ENCODE results near the gene CLTB.
A peak's percentile ranks its signal among the peaks of the same experiment; 100 is the strongest.
"Not testable (repeated sequence)": the region's sequence is repeated elsewhere in the genome, so short reads cannot be mapped to it uniquely, and the experiment has no call there.

Gene CLTB

DNA sequence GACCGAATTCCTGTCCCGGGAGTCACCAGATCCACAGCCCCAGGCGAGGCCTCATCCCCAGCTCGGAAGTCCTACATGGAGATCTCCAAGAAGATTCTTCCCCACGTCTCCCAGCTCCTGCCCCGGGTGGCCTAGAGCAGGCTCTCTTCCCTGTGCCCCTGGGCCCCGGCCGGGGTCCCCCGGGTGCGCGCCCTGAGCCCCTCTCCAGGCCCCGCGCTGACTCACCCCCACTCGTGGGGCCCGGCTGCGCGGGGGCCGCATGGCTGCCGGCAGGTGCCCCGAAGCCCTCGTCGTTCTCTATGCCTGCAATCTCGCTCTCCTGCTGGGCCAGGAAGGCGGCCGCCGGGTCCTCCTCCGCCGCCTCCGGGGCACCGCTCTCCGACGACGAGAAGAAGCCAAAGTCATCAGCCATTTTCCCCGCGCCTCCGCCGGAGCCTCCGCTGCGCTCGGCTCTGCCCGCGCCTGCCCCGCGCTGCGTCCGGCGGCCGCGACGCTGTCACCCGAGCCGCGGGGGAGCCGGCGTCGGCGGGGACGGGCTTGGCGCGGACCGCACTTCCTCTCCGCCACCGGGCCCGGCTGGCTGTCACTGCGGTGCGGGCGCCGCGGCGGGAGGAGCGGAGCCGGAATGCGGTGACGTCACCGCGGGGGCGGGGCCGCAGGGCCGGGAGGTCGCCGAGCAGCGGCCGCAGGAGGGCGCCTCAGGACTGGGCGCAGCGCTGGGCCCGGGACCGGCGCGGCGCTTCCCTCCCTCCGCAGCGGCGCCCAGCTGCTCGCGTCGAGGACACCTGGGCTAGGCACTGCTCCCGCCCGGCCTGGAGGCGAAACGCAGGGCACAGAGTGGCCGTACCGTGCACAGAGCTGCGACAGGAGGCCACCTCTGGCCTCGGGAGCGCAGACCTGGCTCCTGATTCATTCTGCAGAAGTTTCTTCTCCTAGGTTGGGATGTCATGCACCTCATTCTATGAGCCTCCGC, at the start of gene CLTB:
Gene CLTB, minus strand, starts transcription at position 588 of the 973 bp plus-strand sequence. Its CDS starts 176 bp downstream, at position 412.
- peak; percentile 99 for ATAC-seq
- Mint-ChIP-seq H3K36me3 (peaks cover 2% of the 10 kb centered on the region), H3K4me1 (peaks cover 46% of the 10 kb centered on the region), H3K27ac (peak within 1 kb of the TSS; percentile 50), H3K27me3 (no peaks in the 10 kb centered on the region), H3K9me3 (no peaks in the 10 kb centered on the region), H3K4me3 (peak within 1 kb of the TSS; percentile 87)

GRCh38 chr5:176463113-176463764, 46.9 kb upstream of the CLTB start:
- H3K27ac Mint-ChIP-seq, result no peak overlapping the region
- ATAC-seq, result no peak
- peaks cover 46% of the 10 kb centered on the region for H3K36me3 Mint-ChIP-seq
- peaks cover 21% of the 10 kb centered on the region for H3K4me1 Mint-ChIP-seq
- no peak overlapping the region for H3K4me3 Mint-ChIP-seq
- H3K9me3 Mint-ChIP-seq, result peaks cover 6% of the 10 kb centered on the region
- H3K27me3 Mint-ChIP-seq, result no peaks in the 10 kb centered on the region

GRCh38 chr5:176461349-176461748, 45.0 kb upstream of the CLTB start:
- no peak for ATAC-seq
- no peak overlapping the region for H3K27ac Mint-ChIP-seq
- peaks cover 31% of the 10 kb centered on the region for H3K4me1 Mint-ChIP-seq
- no peaks in the 10 kb centered on the region for H3K27me3 Mint-ChIP-seq
- peaks cover 6% of the 10 kb centered on the region for H3K9me3 Mint-ChIP-seq
- H3K4me3 Mint-ChIP-seq, result no peak overlapping the region
- peaks cover 35% of the 10 kb centered on the region for H3K36me3 Mint-ChIP-seq

- Mint-ChIP-seq H3K36me3 (peaks cover 27% of the 10 kb centered on the region), H3K4me3 (no peak overlapping the region), H3K27ac (no peak overlapping the region), H3K4me1 (peaks cover 31% of the 10 kb centered on the region), H3K9me3 (peaks cover 6% of the 10 kb centered on the region), H3K27me3 (no peaks in the 10 kb centered on the region)
- no peak for ATAC-seq
Observed at GRCh38 chr5:176458904-176459561, 42.7 kb upstream of the CLTB start.

- Mint-ChIP-seq H3K4me1 (peaks cover 39% of the 10 kb centered on the region), H3K9me3 (peaks cover 3% of the 10 kb centered on the region), H3K27me3 (no peaks in the 10 kb centered on the region), H3K36me3 (peaks cover 33% of the 10 kb centered on the region), H3K4me3 (no peak overlapping the region), H3K27ac (no peak overlapping the region)
- ATAC-seq, result no peak
Observed at GRCh38 chr5:176454724-176455394, 38.5 kb upstream of the CLTB start.

- no peak overlapping the region for H3K27ac Mint-ChIP-seq
- H3K9me3 Mint-ChIP-seq, result no peaks in the 10 kb centered on the region
- H3K36me3 Mint-ChIP-seq, result peaks cover 14% of the 10 kb centered on the region
- no peaks in the 10 kb centered on the region for H3K27me3 Mint-ChIP-seq
- no peak for ATAC-seq
- peaks cover 37% of the 10 kb centered on the region for H3K4me1 Mint-ChIP-seq
- H3K4me3 Mint-ChIP-seq, result no peak overlapping the region
Observed at GRCh38 chr5:176450077-176450476, 33.7 kb upstream of the CLTB start.

GRCh38 chr5:176447978-176448608, 31.8 kb upstream of the CLTB start, which contains the start of gene FAF2:
Gene FAF2, plus strand, starts transcription at chr5:176448385. Its CDS starts 23 bp downstream, at chr5:176448408.
- peak within 1 kb of the TSS; percentile 97 for H3K27ac Mint-ChIP-seq
- H3K4me1 Mint-ChIP-seq, result peaks cover 37% of the 10 kb centered on the region
- no peaks in the 10 kb centered on the region for H3K27me3 Mint-ChIP-seq

DNA sequence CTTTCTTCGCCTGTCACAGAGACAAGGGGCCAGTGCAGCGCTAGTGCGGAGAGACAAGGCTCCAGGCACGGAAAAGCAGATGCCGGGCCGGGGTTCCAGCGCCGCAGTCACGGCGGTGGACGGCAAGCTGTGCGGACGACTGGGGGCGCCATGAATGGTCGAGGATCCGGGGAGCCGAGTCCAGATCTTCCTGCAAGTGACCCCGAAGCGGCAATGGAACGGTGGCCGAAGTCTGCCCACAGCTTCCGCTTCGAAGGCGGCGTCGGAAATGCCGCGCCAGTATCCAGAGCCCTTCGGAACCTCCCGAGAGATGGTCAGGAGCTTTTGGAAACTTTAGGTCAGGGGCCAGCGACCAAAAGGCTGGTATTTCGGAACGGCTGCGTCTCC, 31.2 kb upstream of the CLTB start:
- Mint-ChIP-seq H3K9me3 (no peaks in the 10 kb centered on the region), H3K4me1 (peaks cover 36% of the 10 kb centered on the region), H3K27me3 (no peaks in the 10 kb centered on the region), H3K36me3 (peaks cover 5% of the 10 kb centered on the region), H3K4me3 (peak overlapping the region; percentile 81), H3K27ac (peak overlapping the region; percentile 97)
- peak; percentile 14 for ATAC-seq

More at GRCh38 chr5:176447978-176448608, 31.8 kb upstream of the CLTB start, which contains the start of gene FAF2:
- ATAC-seq, result peak; percentile 98
- H3K4me3 Mint-ChIP-seq, result peak within 1 kb of the TSS; percentile 81
- peaks cover 8% of the 10 kb centered on the region for H3K36me3 Mint-ChIP-seq
- H3K9me3 Mint-ChIP-seq, result no peaks in the 10 kb centered on the region

DNA sequence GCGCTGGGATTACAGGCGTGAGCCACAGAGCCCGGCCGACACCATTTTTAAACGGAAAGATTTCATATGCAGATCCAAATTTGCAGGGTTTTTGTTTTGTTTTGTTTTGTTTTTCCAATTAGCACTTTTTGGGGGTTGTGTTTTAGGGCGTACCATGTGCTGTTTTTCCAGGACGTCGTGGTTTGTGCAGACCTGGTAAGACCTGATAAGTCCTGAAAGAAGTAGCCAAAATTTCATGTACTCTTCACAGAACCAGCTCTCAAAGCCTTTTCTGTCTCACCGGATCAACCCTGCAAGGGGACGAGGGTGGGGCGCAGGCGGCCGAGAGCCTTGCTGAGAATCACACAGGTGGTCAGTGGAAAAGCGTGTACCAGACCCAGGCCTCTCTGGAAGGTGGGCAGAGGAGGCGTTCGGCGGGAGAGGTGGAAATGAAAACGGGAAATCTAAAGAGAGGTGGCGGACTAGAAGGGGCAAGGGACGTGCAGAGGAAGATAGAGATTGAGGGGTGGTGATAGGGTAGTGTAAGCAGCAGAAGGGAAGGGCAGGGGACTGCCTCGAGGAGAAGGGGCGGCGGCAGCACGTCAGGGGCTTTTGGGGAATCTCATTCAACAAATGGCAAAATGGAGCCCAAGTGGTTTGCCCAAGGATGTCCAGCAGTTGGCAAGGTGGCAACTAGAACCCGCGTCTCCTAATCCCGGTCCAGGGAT, 30.7 kb upstream of the CLTB start:
- no peaks in the 10 kb centered on the region for H3K9me3 Mint-ChIP-seq
- no peaks in the 10 kb centered on the region for H3K36me3 Mint-ChIP-seq
- no peak for ATAC-seq
- H3K27me3 Mint-ChIP-seq, result peaks cover 4% of the 10 kb centered on the region
- H3K27ac Mint-ChIP-seq, result peak overlapping the region; percentile 97
- H3K4me3 Mint-ChIP-seq, result peak overlapping the region; percentile 81
- peaks cover 30% of the 10 kb centered on the region for H3K4me1 Mint-ChIP-seq

DNA sequence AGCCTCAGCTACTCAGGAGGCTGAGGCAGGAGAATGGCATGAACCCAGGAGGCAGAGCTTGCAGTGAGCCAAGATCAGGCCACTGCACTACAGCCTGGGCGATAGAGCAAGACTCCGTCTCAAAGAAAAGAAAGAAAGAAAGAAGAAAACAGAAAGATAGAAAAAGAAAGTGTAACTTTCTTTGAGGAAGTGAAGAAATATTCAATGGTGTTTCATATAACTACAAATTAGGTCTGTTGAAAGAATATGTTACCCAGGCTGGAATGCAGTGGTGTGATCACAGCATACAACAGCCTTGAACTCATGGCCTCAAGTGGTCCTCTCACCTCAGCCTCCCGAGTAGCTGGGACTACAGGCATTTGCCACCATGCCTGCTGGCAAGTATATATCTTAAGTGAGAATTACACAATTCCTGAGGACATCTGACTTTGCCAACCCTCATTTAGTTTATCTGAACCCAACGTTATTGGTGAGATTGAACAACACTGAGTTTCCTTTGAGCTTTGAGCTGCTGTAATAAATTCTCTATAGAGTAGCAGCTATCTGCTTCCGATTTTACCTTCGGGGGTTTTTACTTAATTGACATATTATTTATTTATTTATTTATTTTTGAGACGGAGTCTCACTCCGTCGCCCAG, 29.8 kb upstream of the CLTB start:
- Mint-ChIP-seq H3K27ac (no peak overlapping the region), H3K4me3 (peak overlapping the region; percentile 24), H3K9me3 (no peaks in the 10 kb centered on the region), H3K27me3 (peaks cover 13% of the 10 kb centered on the region), H3K36me3 (no peaks in the 10 kb centered on the region), H3K4me1 (peaks cover 30% of the 10 kb centered on the region)
- no peak for ATAC-seq

DNA sequence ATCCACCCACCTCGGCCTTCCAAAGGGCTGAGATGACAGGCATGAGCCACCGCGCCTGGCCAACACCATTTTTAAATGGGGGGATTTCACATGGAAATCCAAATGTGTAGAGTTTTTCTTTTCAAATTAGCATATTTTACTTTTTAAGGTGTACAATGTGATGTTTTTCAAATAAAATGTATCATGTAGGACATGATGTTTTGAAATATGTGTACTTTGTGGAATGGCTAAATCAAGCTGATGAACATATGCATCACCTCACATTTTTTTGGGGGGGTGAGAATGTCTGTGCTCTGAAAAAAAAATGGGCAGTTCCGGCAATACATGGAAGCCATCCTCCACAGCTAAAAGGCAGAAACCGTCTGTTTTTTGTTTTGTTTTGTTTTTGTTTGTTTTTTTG, 28.4 kb upstream of the CLTB start:
- no peak overlapping the region for H3K27ac Mint-ChIP-seq
- no peaks in the 10 kb centered on the region for H3K36me3 Mint-ChIP-seq
- ATAC-seq, result no peak
- H3K9me3 Mint-ChIP-seq, result no peaks in the 10 kb centered on the region
- H3K27me3 Mint-ChIP-seq, result peaks cover 20% of the 10 kb centered on the region
- peaks cover 20% of the 10 kb centered on the region for H3K4me1 Mint-ChIP-seq
- no peak overlapping the region for H3K4me3 Mint-ChIP-seq

DNA sequence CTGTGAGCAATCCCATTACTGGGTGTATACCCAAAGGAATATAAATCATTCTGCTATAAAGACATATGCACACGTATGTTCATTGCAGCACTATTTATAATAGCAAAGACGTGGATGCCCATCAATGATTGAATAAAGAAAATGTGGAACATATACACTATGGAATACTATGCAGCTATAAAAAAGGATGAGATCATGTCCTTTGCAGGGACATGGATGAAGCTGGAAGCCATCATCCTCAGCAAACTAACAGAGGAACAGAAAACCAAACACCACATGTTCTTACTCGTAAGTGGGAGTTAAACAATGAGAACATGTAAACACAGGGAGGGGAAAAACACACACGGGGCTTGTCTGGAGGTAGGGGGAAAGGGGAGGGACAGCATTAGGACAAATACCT, 26.6 kb upstream of the CLTB start:
- peaks cover 14% of the 10 kb centered on the region for H3K4me1 Mint-ChIP-seq
- H3K27me3 Mint-ChIP-seq, result peaks cover 20% of the 10 kb centered on the region
- not testable (repeated sequence) for ATAC-seq, H3K27ac Mint-ChIP-seq, H3K36me3 Mint-ChIP-seq, H3K9me3 Mint-ChIP-seq, H3K4me3 Mint-ChIP-seq

DNA sequence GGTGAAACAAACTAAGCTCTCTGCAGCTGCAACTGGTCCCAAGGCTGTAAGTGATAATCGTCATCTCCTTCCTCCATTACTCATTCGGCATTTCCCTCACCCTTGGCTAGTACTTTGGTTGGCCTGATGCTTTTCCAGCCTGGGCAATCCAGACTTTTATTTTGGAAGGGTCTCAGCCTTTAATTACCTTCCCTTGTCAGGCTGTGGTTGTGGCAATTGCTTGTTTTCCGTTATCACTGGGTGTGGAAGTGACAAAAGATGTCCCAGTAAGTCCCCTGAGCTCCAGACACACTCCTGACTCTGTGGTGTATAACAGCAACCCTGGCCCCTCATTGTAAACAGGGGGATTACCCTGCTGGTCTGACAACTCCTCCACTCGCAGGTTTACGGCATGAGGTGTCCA, 25.6 kb upstream of the CLTB start:
- no peak overlapping the region for H3K27ac Mint-ChIP-seq
- H3K36me3 Mint-ChIP-seq, result no peaks in the 10 kb centered on the region
- H3K27me3 Mint-ChIP-seq, result peaks cover 20% of the 10 kb centered on the region
- no peak overlapping the region for H3K4me3 Mint-ChIP-seq
- peaks cover 14% of the 10 kb centered on the region for H3K4me1 Mint-ChIP-seq
- no peak for ATAC-seq
- H3K9me3 Mint-ChIP-seq, result no peaks in the 10 kb centered on the region

Data from stimulated activated memory B cell treated with anti-CD40 and anti-IgM and Interleukin-4, amounts not matched to agents 10 μg/mL and 1 μg/mL and 100 μg/mL, for 72 hours (primary cell).